GM11168 (cell line): Measurements from ENCODE around the gene CAPZB.

Source experiments
- in situ Hi-C: fragments of 300-500 bp; cut with MboI; formaldehyde crosslinking; loops from one replicate; pipeline ENCODE4 v1.12.0; 2022; ENCODE audit warnings: low sequenced_read_pairs; ENCODE audit not compliant: unreplicated experiment

CAPZB gene

GRCh38 chr1:19475296-19475695 lies 10.0 kb downstream of the CAPZB start:
- in situ Hi-C loops = no loop called here

GRCh38 chr1:19472174-19472573 lies 13.2 kb downstream of the CAPZB start:
- in situ Hi-C loops = no loop called here

GRCh38 chr1:19469004-19469403 lies 16.3 kb downstream of the CAPZB start:
- in situ Hi-C loops = no loop called here

- in situ Hi-C loops = no loop called here
Observed at GRCh38 chr1:19468397-19468956, 16.9 kb downstream of the CAPZB start.

GRCh38 chr1:19467199-19468187 lies 17.8 kb downstream of the CAPZB start:
- in situ Hi-C loops = no loop called here

- in situ Hi-C loops = no loop called here
Observed at GRCh38 chr1:19466112-19466561, 19.2 kb downstream of the CAPZB start.

GRCh38 chr1:19465650-19466049 lies 19.7 kb downstream of the CAPZB start:
- in situ Hi-C loops = no loop called here

GRCh38 chr1:19465123-19465522 lies 20.2 kb downstream of the CAPZB start:
- in situ Hi-C loops = no loop called here

GRCh38 chr1:19464696-19465095 lies 20.6 kb downstream of the CAPZB start:
- in situ Hi-C loops = no loop called here

GRCh38 chr1:19463504-19463803 lies 21.9 kb downstream of the CAPZB start:
- in situ Hi-C loops = no loop called here

- in situ Hi-C loops = no loop called here
Observed at GRCh38 chr1:19462781-19463503, 22.4 kb downstream of the CAPZB start.

- in situ Hi-C loops = no loop called here
Observed at GRCh38 chr1:19461220-19461554, 24.2 kb downstream of the CAPZB start.

GRCh38 chr1:19460535-19461219 lies 24.7 kb downstream of the CAPZB start:
- in situ Hi-C loops = no loop called here

GRCh38 chr1:19458815-19459417 lies 26.4 kb downstream of the CAPZB start:
- in situ Hi-C loops = no loop called here

GRCh38 chr1:19457607-19458006 lies 27.7 kb downstream of the CAPZB start:
- in situ Hi-C loops = no loop called here

- in situ Hi-C loops = no loop called here
Observed at GRCh38 chr1:19456968-19457441, 28.3 kb downstream of the CAPZB start.

GRCh38 chr1:19455353-19455752 lies 30.0 kb downstream of the CAPZB start:
- in situ Hi-C loops = no loop called here

GRCh38 chr1:19454265-19455146 lies 30.8 kb downstream of the CAPZB start:
- in situ Hi-C loops = no loop called here

GRCh38 chr1:19453741-19454201 lies 31.6 kb downstream of the CAPZB start:
- in situ Hi-C loops = no loop called here
